Measurements from ENCODE around the gene FLNB.
A peak's percentile ranks its signal among the peaks of the same experiment; 100 is the strongest.

Gene FLNB, protein sequence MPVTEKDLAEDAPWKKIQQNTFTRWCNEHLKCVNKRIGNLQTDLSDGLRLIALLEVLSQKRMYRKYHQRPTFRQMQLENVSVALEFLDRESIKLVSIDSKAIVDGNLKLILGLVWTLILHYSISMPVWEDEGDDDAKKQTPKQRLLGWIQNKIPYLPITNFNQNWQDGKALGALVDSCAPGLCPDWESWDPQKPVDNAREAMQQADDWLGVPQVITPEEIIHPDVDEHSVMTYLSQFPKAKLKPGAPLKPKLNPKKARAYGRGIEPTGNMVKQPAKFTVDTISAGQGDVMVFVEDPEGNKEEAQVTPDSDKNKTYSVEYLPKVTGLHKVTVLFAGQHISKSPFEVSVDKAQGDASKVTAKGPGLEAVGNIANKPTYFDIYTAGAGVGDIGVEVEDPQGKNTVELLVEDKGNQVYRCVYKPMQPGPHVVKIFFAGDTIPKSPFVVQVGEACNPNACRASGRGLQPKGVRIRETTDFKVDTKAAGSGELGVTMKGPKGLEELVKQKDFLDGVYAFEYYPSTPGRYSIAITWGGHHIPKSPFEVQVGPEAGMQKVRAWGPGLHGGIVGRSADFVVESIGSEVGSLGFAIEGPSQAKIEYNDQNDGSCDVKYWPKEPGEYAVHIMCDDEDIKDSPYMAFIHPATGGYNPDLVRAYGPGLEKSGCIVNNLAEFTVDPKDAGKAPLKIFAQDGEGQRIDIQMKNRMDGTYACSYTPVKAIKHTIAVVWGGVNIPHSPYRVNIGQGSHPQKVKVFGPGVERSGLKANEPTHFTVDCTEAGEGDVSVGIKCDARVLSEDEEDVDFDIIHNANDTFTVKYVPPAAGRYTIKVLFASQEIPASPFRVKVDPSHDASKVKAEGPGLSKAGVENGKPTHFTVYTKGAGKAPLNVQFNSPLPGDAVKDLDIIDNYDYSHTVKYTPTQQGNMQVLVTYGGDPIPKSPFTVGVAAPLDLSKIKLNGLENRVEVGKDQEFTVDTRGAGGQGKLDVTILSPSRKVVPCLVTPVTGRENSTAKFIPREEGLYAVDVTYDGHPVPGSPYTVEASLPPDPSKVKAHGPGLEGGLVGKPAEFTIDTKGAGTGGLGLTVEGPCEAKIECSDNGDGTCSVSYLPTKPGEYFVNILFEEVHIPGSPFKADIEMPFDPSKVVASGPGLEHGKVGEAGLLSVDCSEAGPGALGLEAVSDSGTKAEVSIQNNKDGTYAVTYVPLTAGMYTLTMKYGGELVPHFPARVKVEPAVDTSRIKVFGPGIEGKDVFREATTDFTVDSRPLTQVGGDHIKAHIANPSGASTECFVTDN (N-terminal part only)

DNA sequence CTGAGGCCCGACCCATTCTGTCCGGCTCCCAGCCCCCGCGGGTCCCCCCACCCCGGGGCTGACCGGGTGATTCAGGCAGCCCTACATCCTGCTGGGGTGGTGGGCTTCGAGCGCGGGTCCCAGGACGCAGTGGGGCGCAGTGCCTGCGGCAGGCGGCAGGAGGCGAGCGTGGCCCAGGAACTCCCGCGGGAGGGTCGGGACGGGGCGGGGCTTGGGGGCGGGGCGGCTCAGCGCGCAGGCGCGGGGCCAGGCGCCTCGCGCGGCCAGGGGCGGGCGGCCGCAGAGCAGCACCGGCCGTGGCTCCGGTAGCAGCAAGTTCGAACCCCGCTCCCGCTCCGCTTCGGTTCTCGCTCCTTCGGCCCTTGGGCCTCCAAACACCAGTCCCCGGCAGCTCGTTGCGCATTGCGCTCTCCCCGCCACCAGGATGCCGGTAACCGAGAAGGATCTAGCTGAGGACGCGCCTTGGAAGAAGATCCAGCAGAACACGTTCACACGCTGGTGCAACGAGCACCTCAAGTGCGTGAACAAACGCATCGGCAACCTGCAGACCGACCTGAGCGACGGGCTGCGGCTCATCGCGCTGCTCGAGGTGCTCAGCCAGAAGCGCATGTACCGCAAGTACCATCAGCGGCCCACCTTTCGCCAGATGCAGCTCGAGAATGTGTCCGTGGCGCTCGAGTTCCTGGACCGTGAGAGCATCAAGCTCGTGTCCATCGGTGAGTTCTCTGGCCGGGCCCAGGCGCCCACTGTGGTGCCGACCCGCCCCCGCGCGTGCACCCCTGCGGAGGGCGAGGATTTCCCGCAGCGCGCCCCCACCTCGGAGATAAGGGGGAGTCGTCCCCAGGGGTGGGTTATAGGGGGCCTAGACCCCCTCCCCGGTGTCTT is at the start of gene FLNB:
Gene FLNB, plus strand, starts transcription at position 282 of the 885 bp plus-strand sequence. Its CDS starts 143 bp downstream, at position 425.
- no peaks in the 10 kb centered on the region for H3K79me2 ChIP-seq (ENCODE audit: insufficient read depth, low read length)
- H3K9me2 ChIP-seq (ENCODE audit: low read depth, low read length) = no peaks in the 10 kb centered on the region
- no peaks in the 10 kb centered on the region for H4K20me1 ChIP-seq (ENCODE audit: insufficient read depth, low read length)
- peak within 1 kb of the TSS; percentile 76 for H3K4me2 ChIP-seq (ENCODE audit: low read length)
- H3K4me1 ChIP-seq (ENCODE audit: insufficient read depth, low read length, severe bottlenecking) = peaks cover 17% of the 10 kb centered on the region
- H3K27me3 ChIP-seq (ENCODE audit: insufficient read depth, low read length) = no peaks in the 10 kb centered on the region
- H3F3A ChIP-seq (ENCODE audit: insufficient read depth, low read length) = no peaks in the 10 kb centered on the region
- H2AFZ ChIP-seq (ENCODE audit: low read length) = no peak within 1 kb of the TSS
- H3K9me3 ChIP-seq (ENCODE audit: low read length) = no peaks in the 10 kb centered on the region
- peak within 1 kb of the TSS; percentile 71 for H3K9ac ChIP-seq (ENCODE audit: low read length)
- H3K36me3 ChIP-seq (ENCODE audit: insufficient read depth, low read length) = no peaks in the 10 kb centered on the region
- TF ChIP-seq, protein P1, sequence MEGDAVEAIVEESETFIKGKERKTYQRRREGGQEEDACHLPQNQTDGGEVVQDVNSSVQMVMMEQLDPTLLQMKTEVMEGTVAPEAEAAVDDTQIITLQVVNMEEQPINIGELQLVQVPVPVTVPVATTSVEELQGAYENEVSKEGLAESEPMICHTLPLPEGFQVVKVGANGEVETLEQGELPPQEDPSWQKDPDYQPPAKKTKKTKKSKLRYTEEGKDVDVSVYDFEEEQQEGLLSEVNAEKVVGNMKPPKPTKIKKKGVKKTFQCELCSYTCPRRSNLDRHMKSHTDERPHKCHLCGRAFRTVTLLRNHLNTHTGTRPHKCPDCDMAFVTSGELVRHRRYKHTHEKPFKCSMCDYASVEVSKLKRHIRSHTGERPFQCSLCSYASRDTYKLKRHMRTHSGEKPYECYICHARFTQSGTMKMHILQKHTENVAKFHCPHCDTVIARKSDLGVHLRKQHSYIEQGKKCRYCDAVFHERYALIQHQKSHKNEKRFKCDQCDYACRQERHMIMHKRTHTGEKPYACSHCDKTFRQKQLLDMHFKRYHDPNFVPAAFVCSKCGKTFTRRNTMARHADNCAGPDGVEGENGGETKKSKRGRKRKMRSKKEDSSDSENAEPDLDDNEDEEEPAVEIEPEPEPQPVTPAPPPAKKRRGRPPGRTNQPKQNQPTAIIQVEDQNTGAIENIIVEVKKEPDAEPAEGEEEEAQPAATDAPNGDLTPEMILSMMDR (IDR thresholded peaks at IDR 0.05; ENCODE audit: low read length) = peak; percentile 73
- TF ChIP-seq EZH2 (IDR thresholded peaks at IDR 0.05; ENCODE audit: borderline replicate concordance, low read length) = no peak
- H3K4me3 ChIP-seq (ENCODE audit: low read depth, low read length, poor library complexity, severe bottlenecking) = peak within 1 kb of the TSS; percentile 71
- no peak within 1 kb of the TSS for H3K27ac ChIP-seq (ENCODE audit: low read depth, low read length, poor library complexity, severe bottlenecking)

DNA sequence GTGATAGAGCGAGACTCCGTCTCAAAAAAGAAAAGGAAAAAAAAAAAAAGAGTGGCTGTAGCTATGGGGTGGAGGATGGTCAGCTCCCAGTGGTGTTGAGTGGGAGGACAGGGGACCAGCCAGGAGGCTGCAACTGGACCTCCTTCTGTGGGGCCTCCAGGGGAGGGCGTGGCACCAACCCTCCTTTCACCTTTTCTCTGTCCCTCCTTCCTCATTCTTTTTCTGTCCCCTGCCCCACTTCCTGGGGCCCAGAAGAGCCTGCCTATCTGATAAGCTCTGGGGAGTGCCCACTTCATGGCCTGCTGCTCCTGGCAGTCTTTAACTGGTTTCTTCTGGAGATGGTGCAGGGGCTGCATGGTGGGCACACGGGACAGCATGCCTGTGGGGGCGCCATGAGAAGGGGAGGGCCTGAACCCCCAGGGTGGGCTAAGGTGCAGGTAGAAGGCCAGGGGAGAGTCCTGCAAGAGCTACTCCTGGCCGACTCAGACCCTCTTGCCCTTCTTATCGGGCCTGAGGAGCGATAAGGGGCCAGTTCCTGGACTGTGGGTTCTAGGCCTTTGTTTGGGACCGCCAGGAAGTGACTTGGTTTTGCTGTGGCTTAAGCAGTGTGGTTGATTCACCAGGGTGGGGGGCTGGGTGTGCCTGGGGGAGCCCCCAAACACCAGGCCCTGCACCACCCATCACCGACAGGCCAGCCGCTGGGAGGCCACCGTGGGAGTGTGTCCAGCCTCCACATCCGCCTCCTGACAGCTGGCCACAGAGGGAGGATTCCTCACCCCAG is 49.4 kb upstream of the FLNB start:
- H3K36me3 ChIP-seq (ENCODE audit: insufficient read depth, low read length) = no peaks in the 10 kb centered on the region
- H4K20me1 ChIP-seq (ENCODE audit: insufficient read depth, low read length) = no peaks in the 10 kb centered on the region
- H3K27me3 ChIP-seq (ENCODE audit: insufficient read depth, low read length) = no peaks in the 10 kb centered on the region
- no peaks in the 10 kb centered on the region for H3K9me2 ChIP-seq (ENCODE audit: low read depth, low read length)
- no peaks in the 10 kb centered on the region for H3F3A ChIP-seq (ENCODE audit: insufficient read depth, low read length)
- H3K27ac ChIP-seq (ENCODE audit: low read depth, low read length, poor library complexity, severe bottlenecking) = no peak overlapping the region
- H3K4me1 ChIP-seq (ENCODE audit: insufficient read depth, low read length, severe bottlenecking) = peaks cover 7% of the 10 kb centered on the region
- no peaks in the 10 kb centered on the region for H3K9me3 ChIP-seq (ENCODE audit: low read length)
- no peak overlapping the region for H3K9ac ChIP-seq (ENCODE audit: low read length)
- H3K4me2 ChIP-seq (ENCODE audit: low read length) = no peak overlapping the region
- no peak overlapping the region for H3K4me3 ChIP-seq (ENCODE audit: low read depth, low read length, poor library complexity, severe bottlenecking)
- TF ChIP-seq EZH2 (IDR thresholded peaks at IDR 0.05; ENCODE audit: borderline replicate concordance, low read length) = no peak
- TF ChIP-seq, protein P1 (IDR thresholded peaks at IDR 0.05; ENCODE audit: low read length) = no peak
- H2AFZ ChIP-seq (ENCODE audit: low read length) = no peak overlapping the region
- no peaks in the 10 kb centered on the region for H3K79me2 ChIP-seq (ENCODE audit: insufficient read depth, low read length)
